MCF 10A (cell line): ENCODE results near the gene HOMEZ. TPM values are rescaled to one million over a fixed set of nuclear protein-coding genes. Genes with fewer than 3 reads are reported as not detected.

ENCODE experiments used
- BruUV-seq: library from RNA; stranded (reverse); fragments of 400-500 nt; replicated peaks from 2 replicates; lab custom pipeline; 2021; lab: Mats Ljungman, UMichigan
- CTCF ChIA-PET: fragments of 300-600 bp; sonication (Branson Sonifier 250); formaldehyde crosslinking; extraction: SDS; loops from one replicate; lab custom pipeline; 2021; ENCODE audit warnings: antibody characterized with exemption, inconsistent platforms; lab: Yijun Ruan, JAX
- POLR2A ChIA-PET: fragments of 300-600, 350-650 bp; sonication (Branson Sonifier 250); formaldehyde crosslinking; extraction: SDS; loops from one replicate; lab custom pipeline; 2020; ENCODE audit warnings: antibody characterized with exemption, inconsistent platforms; lab: Yijun Ruan, JAX
- DNase-seq: peaks from one replicate; pipeline ENCODE4 v3.0.0-alpha.2; 2018; ENCODE audit not compliant: unreplicated experiment
- H3K27ac Mint-ChIP-seq: one replicate; pipeline ENCODE4 v1.8.0; 2022; ENCODE audit warnings: mild to moderate bottlenecking, low read depth, mixed read lengths; ENCODE audit not compliant: unreplicated experiment
- H3K27me3 Mint-ChIP-seq: one replicate; pipeline ENCODE4 v1.8.0; 2022; ENCODE audit warnings: mixed read lengths; ENCODE audit not compliant: insufficient read depth, unreplicated experiment
- H3K36me3 Mint-ChIP-seq: one replicate; pipeline ENCODE4 v1.8.0; 2022; ENCODE audit warnings: mild to moderate bottlenecking, moderate library complexity, mixed read lengths; ENCODE audit not compliant: insufficient read depth, unreplicated experiment
- H3K4me1 Mint-ChIP-seq: one replicate; pipeline ENCODE4 v1.8.0; 2022; ENCODE audit warnings: mixed read lengths; ENCODE audit not compliant: insufficient read depth, unreplicated experiment
- H3K4me3 Mint-ChIP-seq: one replicate; pipeline ENCODE4 v1.8.0; 2022; ENCODE audit warnings: mild to moderate bottlenecking, moderate library complexity, mixed read lengths; ENCODE audit not compliant: unreplicated experiment
- H3K9me3 Mint-ChIP-seq: one replicate; pipeline ENCODE4 v1.8.0; 2022; ENCODE audit warnings: mixed read lengths; ENCODE audit not compliant: unreplicated experiment
- CTCF ChIP-seq: fragments of 200-600 bp; IDR thresholded peaks from one replicate; pipeline ENCODE4 v1.8.0; 2022; ENCODE audit warnings: antibody characterized with exemption, mild to moderate bottlenecking; ENCODE audit not compliant: unreplicated experiment
- intact Hi-C: fragments of 100-400 bp; cut with micrococcal nuclease; formaldehyde crosslinking; loops from 2 replicates; pipeline ENCODE4 v1.14.1; 2022
- total RNA-seq: library from RNA; stranded (reverse); gene quantifications from 2 replicates; pipeline ENCODE4 v1.2.3, GENCODE V29; 2022

The HOMEZ gene
- total RNA-seq, 1 experiment from 2014 or later, result 9.3 TPM

DNA sequence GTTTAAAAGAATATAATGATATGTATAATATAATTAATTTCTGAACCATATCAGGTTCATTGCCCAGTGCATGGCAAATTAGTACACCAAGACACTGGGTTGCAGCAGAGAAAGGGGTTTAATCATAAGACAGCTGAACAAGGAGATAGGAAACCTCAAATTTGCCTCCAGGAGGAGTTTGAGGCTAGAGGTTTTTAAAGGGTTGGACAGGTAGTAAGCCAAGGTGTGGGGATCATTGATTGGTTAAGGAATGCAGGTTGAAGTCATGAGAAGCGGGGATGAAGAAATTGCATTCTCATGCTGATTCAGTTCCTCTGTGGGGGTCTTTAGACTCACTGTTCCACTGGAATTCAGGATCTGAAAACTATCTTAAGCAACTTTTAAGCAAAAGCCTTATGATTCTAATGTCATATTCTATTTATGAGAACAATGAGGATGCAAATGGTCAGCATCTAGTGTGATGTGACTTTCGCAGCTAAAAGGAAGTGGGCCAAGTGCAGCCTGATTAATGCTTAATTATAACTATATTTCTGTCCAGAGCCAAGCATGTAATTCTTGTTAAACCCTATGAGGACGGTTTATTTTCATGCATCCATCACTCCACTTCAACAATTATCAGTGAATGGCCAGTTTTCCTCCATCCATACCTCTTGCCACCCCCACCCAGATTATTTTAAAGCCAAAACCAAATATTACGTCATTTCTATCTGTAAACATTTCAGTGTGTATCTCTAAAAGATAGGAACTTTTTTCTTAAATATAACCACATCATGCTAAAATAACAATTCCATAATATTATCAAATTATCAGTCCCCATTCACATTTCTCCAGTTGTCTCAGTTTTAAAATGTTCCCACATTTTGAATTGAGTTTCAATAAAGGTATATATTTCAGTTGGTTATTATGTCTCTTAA, 33.3 kb downstream of the HOMEZ start:
- intact Hi-C loops, result no loop called here
- no TSS peak for BruUV-seq
- ChIA-PET POLR2A (no interaction called here), CTCF (no interaction called here)
- Mint-ChIP-seq H3K36me3 (no peaks in the 10 kb centered on the region), H3K9me3 (no peaks in the 10 kb centered on the region), H3K27me3 (no peaks in the 10 kb centered on the region), H3K27ac (no peak overlapping the region), H3K4me1 (no peaks in the 10 kb centered on the region), H3K4me3 (no peak overlapping the region)
- DNase-seq, result no peak
- TF ChIP-seq CTCF, result no peak

GRCh38 chr14:23252006-23252405, 33.9 kb downstream of the HOMEZ start:
- H3K4me1 Mint-ChIP-seq, result no peaks in the 10 kb centered on the region
- ChIA-PET CTCF (no interaction called here), POLR2A (no interaction called here)
- intact Hi-C loops, result no loop called here
- no peaks in the 10 kb centered on the region for H3K9me3 Mint-ChIP-seq
- H3K27ac Mint-ChIP-seq, result no peak overlapping the region
- no peak overlapping the region for H3K4me3 Mint-ChIP-seq
- H3K36me3 Mint-ChIP-seq, result no peaks in the 10 kb centered on the region
- no peak for DNase-seq
- no peak for TF ChIP-seq CTCF
- H3K27me3 Mint-ChIP-seq, result no peaks in the 10 kb centered on the region
- no TSS peak for BruUV-seq

- POLR2A ChIA-PET, result interaction anchor here (1.0 kb wide), 1 partner anchor 40 kb away, joined by 3 read pairs; no protein-coding TSS in a partner anchor
- CTCF ChIA-PET, result interaction anchor here (0.6 to 1.0 kb wide), 5 partner anchors 9 to 309 kb away, joined by 3 to 4 read pairs (median 3); no protein-coding TSS in a partner anchor
- H3K27ac Mint-ChIP-seq, result no peak overlapping the region
Observed at GRCh38 chr14:23249824-23250223, 36.1 kb downstream of the HOMEZ start.

More at GRCh38 chr14:23249824-23250223, 36.1 kb downstream of the HOMEZ start:
- intact Hi-C loops, result no loop called here
- no peaks in the 10 kb centered on the region for H3K9me3 Mint-ChIP-seq
- no TSS peak for BruUV-seq
- TF ChIP-seq CTCF, result no peak
- DNase-seq, result no peak
- no peak overlapping the region for H3K4me3 Mint-ChIP-seq
- H3K4me1 Mint-ChIP-seq, result no peaks in the 10 kb centered on the region
- H3K36me3 Mint-ChIP-seq, result no peaks in the 10 kb centered on the region
- no peaks in the 10 kb centered on the region for H3K27me3 Mint-ChIP-seq
